ENCODE data around the gene TECTB. TPM values are rescaled to one million over a fixed set of nuclear protein-coding genes. Genes with fewer than 3 reads are reported as not detected.

The TECTB gene
- total RNA-seq, 4 donors from 2014 or later: not detected

DNA sequence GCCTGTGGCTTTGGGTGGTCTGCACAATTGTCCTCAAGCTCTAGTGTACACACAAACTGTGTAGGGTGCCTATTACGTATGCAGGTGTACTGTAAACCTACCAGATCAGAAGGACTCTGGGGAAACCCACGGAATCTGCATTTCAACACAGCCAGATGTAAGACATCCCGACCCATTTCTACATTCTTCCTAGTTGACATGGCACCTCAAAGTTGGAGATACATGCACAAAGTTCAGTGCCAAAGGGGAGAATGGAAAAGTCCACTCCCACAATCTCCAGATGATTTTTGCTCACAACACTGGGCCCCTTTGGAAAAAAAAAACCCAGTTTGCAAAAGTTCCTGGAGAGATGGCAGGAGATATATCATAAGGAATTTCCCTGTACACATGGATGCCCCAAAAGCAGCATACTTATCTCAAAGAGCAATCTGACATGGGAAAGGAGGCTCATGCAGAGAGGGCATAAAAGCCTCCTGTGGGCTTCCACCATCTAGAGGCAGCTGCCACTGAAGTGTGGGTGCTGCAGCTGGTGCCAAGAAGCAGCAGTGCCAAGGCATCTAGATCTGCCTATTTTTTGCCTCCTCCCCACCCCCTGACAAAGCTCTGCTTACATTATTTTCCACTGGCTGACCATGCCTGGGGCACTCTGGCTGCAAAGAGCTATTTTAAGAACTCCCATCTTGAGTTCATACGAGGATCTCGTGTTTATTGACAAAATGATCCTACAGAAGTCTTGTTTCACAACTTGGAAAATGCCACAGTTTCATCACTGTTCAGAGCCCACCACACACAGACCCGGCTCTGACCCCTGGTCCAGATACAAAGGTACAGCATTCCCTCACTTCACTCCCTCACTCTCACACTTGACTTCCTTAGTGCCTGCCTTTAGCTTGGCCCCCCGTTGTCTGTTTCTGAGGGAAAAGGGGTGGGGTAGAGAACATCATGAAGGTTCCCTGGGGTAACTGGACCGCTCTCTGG is 12.9 kb downstream of the TECTB start:
- Histone ChIP-seq H3K27me3 (no peaks in the 10 kb centered on the region), H3K4me1 (no peaks in the 10 kb centered on the region), H3K4me3 (no peak overlapping the region), H3K27ac (no peak overlapping the region), H3K36me3 (no peaks in the 10 kb centered on the region), H3K9me3 (no peaks in the 10 kb centered on the region)
- TF ChIP-seq EP300 (IDR thresholded peaks at IDR 0.05) (no peak), POLR2A (IDR thresholded peaks at IDR 0.05) (no peak)
- TF ChIP-seq, protein P1, sequence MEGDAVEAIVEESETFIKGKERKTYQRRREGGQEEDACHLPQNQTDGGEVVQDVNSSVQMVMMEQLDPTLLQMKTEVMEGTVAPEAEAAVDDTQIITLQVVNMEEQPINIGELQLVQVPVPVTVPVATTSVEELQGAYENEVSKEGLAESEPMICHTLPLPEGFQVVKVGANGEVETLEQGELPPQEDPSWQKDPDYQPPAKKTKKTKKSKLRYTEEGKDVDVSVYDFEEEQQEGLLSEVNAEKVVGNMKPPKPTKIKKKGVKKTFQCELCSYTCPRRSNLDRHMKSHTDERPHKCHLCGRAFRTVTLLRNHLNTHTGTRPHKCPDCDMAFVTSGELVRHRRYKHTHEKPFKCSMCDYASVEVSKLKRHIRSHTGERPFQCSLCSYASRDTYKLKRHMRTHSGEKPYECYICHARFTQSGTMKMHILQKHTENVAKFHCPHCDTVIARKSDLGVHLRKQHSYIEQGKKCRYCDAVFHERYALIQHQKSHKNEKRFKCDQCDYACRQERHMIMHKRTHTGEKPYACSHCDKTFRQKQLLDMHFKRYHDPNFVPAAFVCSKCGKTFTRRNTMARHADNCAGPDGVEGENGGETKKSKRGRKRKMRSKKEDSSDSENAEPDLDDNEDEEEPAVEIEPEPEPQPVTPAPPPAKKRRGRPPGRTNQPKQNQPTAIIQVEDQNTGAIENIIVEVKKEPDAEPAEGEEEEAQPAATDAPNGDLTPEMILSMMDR (IDR thresholded peaks at IDR 0.05): no peak
- WGBS, 2 donors: 48 to 56% methylated on average over 8 of the region's 8 CpGs
- no peak for DNase-seq (ENCODE audit: low spot score in 2 of 2)

DNA sequence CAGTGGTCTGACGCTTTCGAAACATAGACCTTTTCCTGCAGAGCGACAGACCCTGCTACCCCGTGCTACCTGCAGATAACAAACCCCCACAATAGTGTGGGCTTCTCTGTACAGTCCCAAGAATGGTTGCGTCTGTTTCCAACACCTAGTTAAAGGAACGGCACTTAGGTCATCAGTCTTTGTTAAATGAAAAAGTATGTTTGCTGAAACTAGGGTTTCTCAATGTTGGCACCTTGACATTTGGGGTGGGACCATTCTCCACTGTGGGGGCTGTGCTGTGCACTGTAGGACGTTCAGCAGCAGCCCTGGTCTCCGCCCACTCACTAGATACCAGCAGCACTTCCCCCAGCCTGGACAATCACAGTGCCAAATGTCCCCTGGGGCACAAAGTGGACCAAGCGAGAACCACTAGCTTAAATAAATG is 13.7 kb downstream of the TECTB start:
- Histone ChIP-seq H3K27me3 (no peaks in the 10 kb centered on the region), H3K4me3 (no peak overlapping the region), H3K36me3 (no peaks in the 10 kb centered on the region), H3K27ac (no peak overlapping the region), H3K9me3 (no peaks in the 10 kb centered on the region), H3K4me1 (no peaks in the 10 kb centered on the region)
- no peak for DNase-seq (ENCODE audit: low spot score in 2 of 2)
- TF ChIP-seq, protein P1 (IDR thresholded peaks at IDR 0.05): no peak
- TF ChIP-seq POLR2A (IDR thresholded peaks at IDR 0.05): no peak
- no peak for TF ChIP-seq EP300 (IDR thresholded peaks at IDR 0.05)
- WGBS, 2 donors: 70 to 76% methylated on average over 9 of the region's 9 CpGs

DNA sequence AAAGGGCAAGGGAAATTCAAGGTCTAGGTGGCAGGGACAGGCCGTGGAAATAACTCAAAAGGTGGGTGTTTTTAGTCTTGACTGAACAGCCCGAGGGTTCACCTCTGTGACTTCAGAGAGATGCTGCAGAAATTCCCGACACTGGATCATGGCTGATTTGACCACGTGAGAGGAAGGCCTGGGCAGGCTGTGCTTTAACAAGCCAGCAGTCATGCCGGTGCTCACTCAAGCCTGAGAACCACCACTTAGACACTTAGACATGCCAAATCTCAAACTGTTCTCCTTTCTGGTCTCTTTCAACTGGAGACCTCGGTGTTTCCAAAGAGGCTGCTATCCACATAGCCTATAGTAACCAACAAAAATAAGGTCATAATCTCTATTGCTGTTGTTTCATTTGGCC is 15.4 kb downstream of the TECTB start:
- H3K36me3 ChIP-seq: no peaks in the 10 kb centered on the region
- 73 to 75% methylated on average over 6 of the region's 6 CpGs for WGBS, 2 donors
- H3K27ac ChIP-seq: no peak overlapping the region
- no peak overlapping the region for H3K4me3 ChIP-seq
- no peaks in the 10 kb centered on the region for H3K4me1 ChIP-seq
- no peaks in the 10 kb centered on the region for H3K9me3 ChIP-seq
- TF ChIP-seq POLR2A (IDR thresholded peaks at IDR 0.05): no peak
- TF ChIP-seq, protein P1 (IDR thresholded peaks at IDR 0.05): no peak
- no peak for TF ChIP-seq EP300 (IDR thresholded peaks at IDR 0.05)
- H3K27me3 ChIP-seq: no peaks in the 10 kb centered on the region
- no peak for DNase-seq (ENCODE audit: low spot score in 2 of 2)

DNA sequence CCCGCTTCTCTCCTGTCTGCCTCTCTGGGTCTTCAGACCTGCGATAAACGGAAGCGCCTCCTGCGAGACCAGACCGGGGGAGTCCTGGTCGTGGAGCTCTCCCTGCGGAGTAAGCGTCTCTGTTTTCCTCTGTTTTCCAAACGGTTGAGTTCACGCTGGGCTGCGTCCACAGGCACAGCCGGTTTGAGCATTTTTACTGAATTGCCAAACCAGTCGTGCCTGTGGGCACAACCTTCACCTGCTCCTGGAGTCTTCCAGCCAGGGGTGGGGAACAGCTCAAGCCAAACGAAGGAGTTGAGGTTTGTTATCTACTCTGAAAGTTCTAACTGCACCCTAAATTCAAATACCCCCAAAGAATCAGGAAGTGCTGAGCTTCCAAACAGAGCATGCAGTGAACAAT is 16.3 kb downstream of the TECTB start:
- DNase-seq (ENCODE audit: low spot score in 2 of 2): no peak
- Histone ChIP-seq H3K36me3 (no peaks in the 10 kb centered on the region), H3K9me3 (no peaks in the 10 kb centered on the region), H3K27me3 (no peaks in the 10 kb centered on the region), H3K4me3 (no peak overlapping the region), H3K27ac (no peak overlapping the region), H3K4me1 (no peaks in the 10 kb centered on the region)
- TF ChIP-seq, protein P1 (IDR thresholded peaks at IDR 0.05): no peak
- TF ChIP-seq POLR2A (IDR thresholded peaks at IDR 0.05) (no peak), EP300 (IDR thresholded peaks at IDR 0.05) (no peak)
- WGBS, 2 donors: 76 to 83% methylated on average over 15 of the region's 15 CpGs

DNA sequence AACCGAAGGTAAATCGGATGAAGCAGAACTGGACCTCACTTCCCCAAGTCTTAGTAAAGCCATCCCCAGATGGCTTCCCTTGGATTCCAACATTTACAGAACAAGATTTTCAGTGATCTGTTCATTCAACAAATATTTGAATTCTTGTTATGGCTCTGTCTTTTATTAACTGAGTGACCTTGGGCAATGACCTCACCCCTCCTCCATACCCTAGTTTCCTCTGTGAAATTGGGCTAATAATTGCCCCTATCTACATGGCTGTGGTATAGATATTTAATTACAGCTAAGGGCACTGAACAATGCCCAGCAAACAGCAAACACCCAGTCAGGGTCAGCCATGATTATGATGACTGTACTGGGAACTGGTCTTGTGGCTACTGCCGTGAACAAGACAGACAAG is 19.1 kb downstream of the TECTB start:
- TF ChIP-seq POLR2A (IDR thresholded peaks at IDR 0.05) (no peak), EP300 (IDR thresholded peaks at IDR 0.05) (no peak)
- TF ChIP-seq, protein P1 (IDR thresholded peaks at IDR 0.05): no peak
- Histone ChIP-seq H3K27me3 (no peaks in the 10 kb centered on the region), H3K27ac (no peak overlapping the region), H3K9me3 (no peaks in the 10 kb centered on the region), H3K36me3 (no peaks in the 10 kb centered on the region), H3K4me1 (no peaks in the 10 kb centered on the region), H3K4me3 (no peak overlapping the region)
- no peak for DNase-seq (ENCODE audit: low spot score in 2 of 2)
- 81 to 83% methylated on average over 3 of the region's 3 CpGs for WGBS, 2 donors
